Central memory CD4-positive, alpha-beta T cell (primary cell): ENCODE data around the gene STAC.
"Not testable (repeated sequence)": the region's sequence is repeated elsewhere in the genome, so short reads cannot be mapped to it uniquely, and the experiment has no call there.

Experiments used
- DNase-seq: peaks from one replicate; pipeline ENCODE4 v3.0.0; 2022

STAC gene

DNA sequence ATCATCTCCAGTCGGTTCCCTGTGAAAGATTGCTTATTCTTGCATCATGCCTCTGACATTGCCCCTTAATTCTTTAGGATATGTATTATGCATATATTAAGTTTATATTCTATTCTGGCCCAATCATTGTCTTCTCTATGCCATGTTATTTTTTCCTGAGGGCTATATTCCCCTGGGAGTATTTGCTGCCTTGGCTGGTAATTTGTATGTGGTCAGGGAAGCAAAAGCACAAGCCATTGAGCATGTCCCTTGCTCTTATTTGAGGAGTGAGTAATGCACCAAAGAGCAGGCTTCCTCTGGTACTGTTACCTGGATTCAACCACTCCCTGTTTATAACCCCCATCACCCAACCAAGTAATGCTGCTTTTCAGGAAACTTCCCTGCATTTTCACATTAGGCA is 36.3 kb downstream of the STAC start:
- DNase-seq, result no peak

DNA sequence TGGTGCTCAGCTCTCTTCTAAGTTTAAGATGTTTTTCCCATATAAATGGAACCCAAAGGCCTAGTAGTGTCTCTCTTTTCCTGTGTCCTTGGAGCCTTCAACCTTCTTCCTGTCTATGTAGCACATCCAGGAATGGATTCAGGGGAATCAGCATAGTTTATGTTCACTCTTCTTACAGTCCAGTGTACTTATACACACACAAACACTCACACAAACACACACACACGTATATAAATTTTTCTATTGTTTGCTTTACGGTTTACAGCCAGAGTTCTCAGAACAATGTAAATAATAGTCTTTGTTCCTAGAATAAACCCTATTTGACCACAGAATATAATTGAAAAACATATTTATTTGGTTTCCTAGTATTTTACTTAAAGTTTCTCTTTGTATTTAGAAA is 36.9 kb downstream of the STAC start:
- no peak for DNase-seq

DNA sequence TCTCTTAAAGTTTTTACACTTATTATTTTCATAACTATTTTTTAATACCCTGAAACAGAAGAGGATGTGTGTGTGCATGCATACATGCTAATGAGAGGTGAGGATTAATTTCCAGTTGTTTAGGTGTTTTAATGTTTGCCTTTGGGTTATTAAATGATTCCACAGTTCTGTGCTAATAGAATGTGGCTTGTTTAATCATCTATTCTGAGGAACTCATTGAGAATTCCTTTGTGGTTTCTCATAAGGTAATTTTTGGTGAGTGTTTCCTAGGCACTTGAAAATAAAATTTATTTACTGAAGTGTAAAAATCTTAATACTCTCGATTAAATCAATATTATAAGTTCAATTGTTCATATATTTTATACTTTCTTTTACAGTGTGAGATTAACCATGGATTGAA is 38.0 kb downstream of the STAC start:
- no peak for DNase-seq

DNA sequence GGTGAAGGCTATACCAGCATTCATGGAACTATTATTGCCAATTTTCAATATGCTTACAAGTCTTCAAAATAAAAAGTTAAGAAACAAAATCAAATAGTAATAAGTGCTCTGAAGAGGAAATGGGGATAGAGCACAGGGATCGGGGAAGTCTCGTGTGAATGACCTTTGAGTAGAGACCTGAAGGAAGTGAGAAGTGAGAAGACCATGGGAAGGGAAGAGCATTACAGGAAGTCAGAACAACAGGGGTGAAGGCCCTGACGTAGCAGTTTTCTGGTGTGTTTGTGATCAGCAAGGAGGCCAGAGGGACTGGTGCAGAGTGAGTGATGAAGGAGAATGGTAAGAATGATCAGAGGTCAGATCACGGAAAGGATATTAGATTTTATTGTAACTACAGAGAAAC is 48.1 kb downstream of the STAC start:
- no peak for DNase-seq

DNA sequence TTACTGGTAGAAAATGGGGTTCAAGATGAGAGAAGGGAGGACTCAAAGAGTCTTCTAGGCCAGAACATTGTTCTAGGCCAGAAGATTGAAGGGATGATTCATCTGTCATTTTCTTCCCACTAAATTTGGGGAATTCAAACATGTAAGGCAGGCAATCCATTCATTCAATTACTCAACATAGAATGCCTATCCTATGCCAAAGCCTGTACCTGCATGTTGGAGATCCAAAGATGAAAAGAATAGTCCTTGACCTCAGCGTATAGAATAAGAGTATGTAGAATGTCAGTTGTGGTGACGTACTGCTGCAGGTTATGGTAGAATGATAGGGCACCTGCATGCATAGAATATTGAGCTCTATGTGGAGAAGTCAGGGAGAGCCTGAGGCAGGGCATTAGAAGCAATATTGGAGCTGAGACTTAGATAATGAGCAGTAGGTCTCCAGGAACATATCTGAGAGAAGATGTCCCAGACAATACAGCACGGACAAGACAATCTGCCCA is 49.7 kb downstream of the STAC start:
- no peak for DNase-seq

DNA sequence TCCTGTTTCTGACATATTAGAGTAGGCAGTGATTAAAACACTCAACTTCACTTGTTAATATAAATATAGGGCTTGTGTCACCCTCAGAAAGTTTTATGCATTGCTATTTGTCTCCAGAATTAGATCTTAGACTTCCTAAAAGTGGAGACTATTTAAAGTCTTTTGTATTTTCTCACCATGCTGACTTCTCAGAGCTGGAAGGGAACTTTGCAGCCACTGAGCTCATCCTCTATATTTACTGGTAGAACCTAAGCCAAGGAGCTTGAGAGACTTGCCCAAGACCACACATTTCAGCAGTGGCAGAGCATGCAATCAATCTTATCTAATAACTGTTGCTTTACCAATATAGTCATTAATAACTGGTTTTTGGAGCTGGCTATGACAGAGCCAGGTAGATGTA is 53.2 kb downstream of the STAC start:
- no peak for DNase-seq

DNA sequence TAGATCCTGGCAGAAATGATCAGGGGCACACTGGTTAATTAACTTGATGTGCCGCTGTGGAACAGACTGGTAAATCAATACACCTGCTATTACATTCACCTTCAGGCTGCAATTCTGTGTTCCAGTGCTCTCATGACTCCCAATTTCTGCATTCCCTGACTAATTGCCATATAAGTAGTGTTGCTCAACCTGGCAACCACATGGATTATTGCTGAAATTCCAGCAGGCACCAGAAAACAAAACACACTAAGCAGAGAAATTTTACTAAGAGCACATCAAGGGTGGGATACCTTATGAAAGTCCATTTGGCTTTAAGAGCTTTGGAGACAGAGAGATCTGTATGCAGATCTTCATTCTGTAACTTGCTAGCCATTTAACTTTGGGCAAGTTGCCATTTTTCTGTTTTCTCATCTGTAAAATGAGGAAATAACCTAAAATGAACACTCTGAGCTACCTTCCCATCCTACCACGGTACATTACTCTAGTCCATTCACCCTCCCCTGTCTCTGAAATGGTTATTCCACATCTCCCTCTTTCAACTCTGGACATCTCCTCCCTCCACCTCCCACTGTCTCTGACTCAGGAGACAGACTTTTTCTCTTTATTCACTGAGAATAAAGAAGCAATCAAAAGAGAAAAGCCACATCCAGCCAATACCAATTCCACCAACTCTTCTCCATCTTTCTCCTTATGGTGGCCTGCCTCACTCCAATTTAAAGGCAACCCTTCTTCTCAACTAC is 54.6 kb downstream of the STAC start:
- no peak for DNase-seq

DNA sequence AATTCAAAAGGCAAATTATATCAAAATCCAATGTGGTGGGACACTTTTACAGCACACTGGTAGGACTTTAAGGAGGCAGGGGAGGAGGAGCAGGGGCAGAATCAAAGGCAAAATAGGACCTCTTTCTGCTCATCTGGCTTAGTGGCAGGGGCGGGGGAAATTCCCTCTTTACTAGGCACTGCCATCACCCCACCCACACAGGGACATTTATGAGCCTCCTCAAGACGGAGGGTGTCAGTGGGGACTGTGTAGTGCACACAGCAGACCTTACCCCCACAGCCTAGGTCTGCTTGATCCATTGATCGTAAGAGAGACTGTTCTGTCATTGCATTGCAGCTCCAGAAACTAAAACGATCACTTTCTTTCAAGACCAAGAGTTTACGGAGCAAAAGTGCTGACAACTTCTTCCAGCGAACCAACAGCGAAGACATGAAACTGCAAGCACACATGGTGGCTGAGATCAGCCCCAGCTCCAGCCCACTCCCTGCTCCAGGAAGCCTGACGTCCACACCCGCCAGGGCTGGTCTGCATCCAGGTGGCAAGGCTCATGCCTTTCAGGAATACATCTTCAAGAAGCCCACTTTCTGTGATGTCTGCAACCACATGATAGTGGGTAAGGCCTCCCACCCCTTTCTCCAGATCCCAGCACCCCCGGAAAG is 62.9 kb downstream of the STAC start:
- DNase-seq, result no peak

DNA sequence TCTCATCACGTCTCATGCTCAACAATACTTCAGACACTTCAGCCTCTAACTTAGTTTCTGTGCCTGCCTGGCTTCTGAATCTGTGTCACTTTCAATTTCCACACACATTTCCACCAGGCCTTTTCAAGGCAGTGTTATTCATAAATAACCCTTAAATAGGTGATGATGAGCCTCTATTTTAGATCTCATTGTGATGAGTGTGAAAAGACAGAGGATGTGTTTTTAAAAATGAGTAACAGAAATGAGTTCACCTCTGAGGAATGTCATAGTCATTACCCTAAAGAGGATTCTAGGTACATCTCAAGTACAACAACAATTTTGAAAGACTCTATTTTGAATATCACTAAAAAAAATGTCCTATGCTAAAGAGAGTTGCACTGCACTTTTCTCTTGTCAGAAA is 64.6 kb downstream of the STAC start:
- DNase-seq, result no peak

DNA sequence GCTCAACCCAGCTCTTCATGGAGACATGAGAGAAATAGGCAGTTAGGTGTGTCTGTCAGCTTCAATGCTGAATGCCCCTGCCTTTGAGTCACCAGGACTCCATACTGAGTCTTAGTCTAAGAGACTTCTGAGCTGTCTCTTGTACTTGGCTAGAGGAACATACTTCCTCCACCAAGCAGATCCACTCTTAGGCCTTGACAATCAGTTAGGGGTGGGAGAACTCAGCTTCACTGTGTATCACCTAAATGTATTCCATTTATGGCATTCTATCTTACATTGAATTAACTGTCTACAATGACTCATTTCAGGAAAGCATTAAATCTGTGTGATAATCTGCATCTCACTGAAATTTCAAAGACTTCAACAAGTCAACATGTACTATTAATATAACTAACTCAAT is 66.0 kb downstream of the STAC start:
- no peak for DNase-seq

DNA sequence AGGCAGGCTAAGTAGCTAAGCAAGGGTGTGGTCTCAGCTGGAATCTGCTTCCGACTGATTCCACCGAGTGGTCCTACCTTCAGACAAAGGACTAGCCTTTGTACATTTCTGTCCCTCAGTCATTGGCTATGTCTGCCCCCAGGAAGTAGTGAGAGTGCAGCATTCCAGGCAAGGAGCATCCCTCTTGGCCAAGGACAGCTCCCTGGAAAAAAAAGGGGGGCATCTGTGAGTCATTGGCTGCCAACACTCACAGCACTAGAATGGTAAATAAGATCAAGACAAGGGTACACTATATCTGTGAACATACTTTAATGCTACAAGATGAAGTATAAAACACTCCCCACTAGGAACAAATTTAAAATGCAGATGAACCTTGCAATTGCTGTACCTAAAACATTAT is 66.8 kb downstream of the STAC start:
- no peak for DNase-seq

DNA sequence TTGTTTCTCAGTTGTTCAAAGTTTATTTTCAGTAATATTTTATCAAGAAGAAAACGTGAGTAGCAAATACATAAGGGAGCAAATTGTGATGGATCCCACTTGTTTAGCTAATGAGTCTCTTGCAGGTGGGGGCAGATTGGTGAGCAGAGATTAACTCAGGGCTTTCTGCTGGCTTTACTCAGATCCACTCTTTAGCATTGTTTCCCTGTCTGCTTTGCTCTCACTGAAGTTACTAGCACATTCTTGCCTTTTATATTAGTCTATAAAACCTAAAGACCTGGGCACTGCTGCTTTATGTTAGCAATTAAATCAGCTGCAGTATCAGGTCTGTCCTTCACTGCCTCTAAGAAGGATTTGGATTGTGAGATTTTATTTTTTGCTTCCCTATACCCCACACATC is 71.5 kb downstream of the STAC start:
- no peak for DNase-seq

DNA sequence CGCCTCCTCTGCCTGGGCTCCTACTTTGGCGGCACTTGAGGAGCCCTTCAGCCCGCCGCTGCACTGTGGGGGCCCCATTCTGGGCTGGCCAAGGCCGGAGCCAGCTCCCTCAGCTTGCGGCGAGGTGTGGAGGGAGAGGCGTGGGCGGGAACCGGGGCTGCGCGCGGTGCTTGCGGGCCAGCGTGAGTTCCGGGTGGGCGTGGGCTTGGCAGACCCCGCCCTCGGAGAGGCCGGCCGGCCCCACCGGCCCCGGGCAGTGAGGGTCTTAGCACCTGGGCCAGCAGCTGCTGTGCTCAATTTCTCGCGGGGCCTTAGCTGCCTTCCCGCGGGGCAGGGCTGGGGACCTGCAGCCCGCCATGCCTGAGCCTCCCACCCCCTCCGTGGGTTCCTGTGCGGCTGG is 72.9 kb downstream of the STAC start:
- DNase-seq, result not testable (repeated sequence)

DNA sequence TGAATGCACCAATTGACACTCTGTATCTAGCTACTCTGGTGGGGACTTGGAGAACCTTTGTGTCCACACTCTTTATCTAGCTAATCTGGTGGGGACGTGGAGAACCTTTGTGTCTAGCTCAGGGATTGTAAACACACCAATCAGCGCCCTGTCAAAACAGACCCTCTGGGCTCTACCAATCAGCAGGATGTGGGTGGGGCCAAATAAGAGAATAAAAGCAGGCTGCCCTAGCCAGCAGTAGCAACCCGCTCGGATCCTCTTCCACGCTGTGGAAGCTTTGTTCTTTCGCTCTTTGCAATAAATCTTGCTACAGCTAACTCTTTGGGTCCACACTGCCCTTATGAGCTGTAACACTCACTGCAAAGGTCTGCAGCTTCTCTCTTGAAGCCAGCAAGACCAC is 73.6 kb downstream of the STAC start:
- not testable (repeated sequence) for DNase-seq

DNA sequence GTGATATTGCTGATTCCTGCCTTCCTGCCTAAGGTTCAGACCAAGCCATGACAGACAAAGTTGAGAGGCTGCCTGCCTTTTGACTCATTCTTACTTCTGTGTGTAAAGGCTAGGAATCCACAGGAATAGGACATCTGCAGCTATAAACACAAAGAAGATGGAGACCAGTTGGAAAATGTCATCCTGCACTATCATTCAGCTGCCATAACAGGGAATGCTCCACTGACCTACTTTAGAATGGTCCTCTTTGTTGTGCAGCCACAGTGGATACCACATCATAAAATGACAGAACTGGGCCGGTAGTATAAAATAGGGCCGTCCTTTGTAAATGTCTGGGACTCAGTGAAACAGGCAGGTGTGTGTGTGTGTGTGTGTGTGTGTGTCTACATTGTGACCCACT is 75.1 kb downstream of the STAC start:
- DNase-seq, result no peak

DNA sequence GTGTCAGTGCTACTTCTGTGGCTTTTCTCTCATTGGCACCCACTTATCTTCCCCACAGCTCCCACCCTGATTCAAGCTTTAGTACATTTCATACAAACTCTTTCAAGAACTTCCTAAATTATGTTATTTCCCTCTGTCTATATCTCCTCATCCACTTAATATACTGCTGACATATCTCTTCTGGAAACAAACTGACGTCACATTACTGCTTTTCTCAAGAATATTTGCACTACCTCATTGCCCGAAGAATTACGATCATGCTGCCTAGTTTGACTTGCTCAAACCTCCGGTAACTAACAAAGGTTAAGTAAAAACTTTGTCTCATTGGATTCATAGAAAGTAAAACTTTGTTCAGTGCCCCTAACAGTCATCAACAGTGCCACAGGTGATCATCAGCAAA is 76.5 kb downstream of the STAC start:
- DNase-seq, result no peak

DNA sequence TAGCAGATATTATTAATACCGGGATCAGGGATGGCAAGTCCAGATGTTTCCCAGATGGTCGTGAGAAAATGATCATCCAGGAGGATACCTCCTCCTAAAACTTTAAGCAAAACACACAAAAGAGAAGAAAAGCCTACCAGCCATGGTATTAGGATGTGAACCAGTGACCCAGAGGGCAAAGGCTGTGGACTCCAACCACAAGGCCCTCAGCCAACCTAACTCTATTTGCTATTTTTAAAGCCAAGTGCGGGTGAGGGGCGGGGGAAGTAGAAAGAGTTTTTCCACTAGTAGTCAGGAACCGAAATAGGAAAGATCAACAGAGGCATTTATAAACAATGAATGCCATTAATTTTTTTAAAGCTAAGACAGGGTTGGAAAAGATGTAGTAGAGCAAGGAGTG is 77.4 kb downstream of the STAC start:
- no peak for DNase-seq

DNA sequence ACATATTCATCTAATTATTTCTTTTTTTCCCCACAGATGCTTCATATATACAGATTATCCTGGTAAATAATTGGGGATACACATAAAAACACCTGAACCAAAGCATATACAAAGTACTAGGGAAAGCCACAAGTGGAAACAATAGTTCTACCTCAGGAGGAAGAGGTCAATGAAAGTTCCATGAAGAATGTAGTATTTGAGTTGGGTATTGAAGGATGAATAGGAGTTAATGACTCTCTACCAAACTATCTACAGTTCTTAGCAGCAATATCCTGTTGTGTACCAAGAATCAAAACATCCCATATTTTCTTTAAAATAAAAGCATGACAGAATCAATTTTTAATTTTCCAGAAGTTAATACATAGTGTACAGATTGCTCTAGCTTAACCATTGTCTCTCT is 78.9 kb downstream of the STAC start:
- no peak for DNase-seq

DNA sequence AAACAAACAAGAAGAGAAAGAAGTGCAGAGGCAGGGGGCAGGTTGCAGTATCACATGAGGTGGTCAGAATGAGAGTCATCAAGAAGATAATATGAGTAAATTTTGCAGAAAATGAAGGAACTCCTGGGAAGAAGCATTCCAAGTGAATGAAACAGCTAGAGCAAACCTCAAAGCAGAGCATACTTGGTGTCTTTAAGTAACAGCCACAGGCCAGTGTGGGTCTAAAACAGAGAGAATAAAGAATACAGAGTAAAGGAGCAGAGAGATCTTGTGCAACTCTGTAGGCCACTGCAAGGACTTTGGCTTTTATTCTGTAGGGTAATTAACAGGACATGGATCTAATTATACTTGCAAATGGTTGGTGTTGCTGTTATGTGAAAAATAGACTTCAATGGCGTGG is 81.3 kb downstream of the STAC start:
- no peak for DNase-seq

DNA sequence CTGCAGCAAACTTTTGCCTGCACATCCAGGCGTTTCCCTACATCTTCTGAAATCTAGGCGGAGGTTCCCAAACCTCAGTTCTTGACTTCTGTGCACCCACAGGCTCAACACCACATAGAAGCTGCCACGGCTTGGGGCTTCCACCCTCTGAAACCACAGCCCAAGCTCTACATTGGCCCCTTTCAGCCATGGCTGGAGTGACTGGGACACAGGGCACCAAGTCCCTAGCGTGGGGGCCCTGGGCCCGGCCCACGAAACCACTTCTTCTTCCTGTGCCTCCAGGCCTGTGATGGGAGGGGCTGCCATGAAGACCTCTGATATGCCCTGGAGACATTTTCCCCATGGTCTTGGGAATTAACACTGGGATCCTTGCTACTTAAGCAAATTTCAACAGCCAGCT is 91.7 kb downstream of the STAC start:
- DNase-seq, result not testable (repeated sequence)

DNA sequence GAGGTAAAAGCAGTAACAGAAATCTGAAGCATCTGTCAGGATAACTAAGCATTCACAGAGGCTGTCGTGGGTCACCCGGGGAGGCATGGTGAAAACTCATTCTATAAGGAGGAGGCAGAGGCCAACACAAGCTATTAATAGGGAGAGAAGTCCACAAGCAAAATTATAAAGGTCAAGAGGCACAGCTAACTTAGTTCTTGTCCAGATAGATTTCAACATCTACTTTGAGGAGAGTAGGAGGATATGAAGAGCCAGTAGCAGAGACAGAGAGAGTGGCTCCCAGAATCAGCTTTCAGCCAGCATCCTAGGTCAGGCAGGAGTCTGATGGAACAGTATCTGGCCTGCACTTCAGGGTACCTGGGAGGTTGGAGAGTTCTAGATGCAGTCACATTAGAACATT is 95.3 kb downstream of the STAC start:
- DNase-seq, result no peak

DNA sequence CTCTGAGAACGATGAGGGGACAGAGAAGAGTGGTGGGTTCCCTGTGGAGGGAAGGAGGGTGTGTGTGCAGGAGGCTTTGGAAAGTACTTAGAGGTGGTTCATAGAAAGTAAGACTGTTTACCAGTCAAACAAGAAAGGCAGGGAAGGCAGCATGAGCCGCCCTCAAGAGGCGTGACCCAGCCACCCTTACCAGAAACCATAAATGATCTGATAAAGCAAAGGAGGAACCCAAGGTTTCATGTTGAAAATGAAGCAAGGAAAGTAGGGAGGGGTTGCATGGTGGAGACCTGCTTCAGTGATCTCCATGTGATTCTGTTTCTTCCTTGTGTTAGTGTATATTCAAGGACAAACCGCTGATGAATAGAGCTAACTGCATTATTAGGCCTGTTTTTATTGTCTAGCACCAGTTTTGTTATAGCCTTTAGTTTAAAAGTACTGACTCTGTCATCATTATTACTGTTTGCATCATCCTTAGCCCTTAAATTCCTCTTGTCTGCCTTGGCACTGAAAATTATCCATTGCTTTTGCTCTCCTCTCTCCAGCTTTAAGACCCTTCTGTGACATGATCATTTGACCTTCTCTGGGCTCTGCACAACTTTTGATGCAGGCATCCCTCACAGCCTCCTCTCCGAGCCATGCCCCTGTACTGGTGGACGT is 96.1 kb downstream of the STAC start:
- no peak for DNase-seq

DNA sequence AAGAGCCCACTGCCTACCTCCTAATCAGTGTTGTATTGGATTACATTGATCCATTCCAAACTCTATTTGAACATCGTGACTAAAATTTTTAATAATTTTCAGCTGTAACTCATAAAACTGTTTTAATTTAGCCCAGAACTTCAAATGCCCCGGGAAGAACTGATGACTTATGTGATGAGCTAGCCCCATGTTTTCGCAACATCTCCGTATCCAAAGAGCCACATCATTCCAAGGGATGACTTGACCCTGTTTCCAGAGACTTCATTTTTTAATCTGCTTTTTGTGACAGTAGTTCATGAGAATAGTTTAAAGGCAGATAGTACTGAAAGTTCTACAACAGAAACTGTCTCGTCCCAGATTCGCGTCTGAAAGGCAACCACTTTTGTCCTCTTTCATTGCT is 97.4 kb downstream of the STAC start:
- DNase-seq, result no peak
